ENCODE results near the gene KCNK16.

The KCNK16 gene

GRCh38 chr6:39302669-39303424 is 19.7 kb downstream of the KCNK16 start:
- TF ChIP-seq, protein P1, sequence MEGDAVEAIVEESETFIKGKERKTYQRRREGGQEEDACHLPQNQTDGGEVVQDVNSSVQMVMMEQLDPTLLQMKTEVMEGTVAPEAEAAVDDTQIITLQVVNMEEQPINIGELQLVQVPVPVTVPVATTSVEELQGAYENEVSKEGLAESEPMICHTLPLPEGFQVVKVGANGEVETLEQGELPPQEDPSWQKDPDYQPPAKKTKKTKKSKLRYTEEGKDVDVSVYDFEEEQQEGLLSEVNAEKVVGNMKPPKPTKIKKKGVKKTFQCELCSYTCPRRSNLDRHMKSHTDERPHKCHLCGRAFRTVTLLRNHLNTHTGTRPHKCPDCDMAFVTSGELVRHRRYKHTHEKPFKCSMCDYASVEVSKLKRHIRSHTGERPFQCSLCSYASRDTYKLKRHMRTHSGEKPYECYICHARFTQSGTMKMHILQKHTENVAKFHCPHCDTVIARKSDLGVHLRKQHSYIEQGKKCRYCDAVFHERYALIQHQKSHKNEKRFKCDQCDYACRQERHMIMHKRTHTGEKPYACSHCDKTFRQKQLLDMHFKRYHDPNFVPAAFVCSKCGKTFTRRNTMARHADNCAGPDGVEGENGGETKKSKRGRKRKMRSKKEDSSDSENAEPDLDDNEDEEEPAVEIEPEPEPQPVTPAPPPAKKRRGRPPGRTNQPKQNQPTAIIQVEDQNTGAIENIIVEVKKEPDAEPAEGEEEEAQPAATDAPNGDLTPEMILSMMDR (conservative IDR thresholded peaks at IDR 0.05; ENCODE audit: low read depth, low read length), result peak; percentile 89
- DNase-seq (ENCODE audit: low read depth), result peak; percentile 70
- H3K4me3 ChIP-seq (ENCODE audit: low read depth, low read length), result no peak overlapping the region

- no peak overlapping the region for H3K4me3 ChIP-seq (ENCODE audit: low read depth, low read length)
- no peak for DNase-seq (ENCODE audit: low read depth)
- TF ChIP-seq, protein P1 (conservative IDR thresholded peaks at IDR 0.05; ENCODE audit: low read depth, low read length), result no peak
Measured at GRCh38 chr6:39302011-39302410, 20.5 kb downstream of the KCNK16 start.

- peak; percentile 17 for DNase-seq (ENCODE audit: low read depth)
- TF ChIP-seq, protein P1 (conservative IDR thresholded peaks at IDR 0.05; ENCODE audit: low read depth, low read length), result peak; percentile 48
- H3K4me3 ChIP-seq (ENCODE audit: low read depth, low read length), result no peak overlapping the region
Measured at GRCh38 chr6:39301606-39302005, 20.9 kb downstream of the KCNK16 start.

DNA sequence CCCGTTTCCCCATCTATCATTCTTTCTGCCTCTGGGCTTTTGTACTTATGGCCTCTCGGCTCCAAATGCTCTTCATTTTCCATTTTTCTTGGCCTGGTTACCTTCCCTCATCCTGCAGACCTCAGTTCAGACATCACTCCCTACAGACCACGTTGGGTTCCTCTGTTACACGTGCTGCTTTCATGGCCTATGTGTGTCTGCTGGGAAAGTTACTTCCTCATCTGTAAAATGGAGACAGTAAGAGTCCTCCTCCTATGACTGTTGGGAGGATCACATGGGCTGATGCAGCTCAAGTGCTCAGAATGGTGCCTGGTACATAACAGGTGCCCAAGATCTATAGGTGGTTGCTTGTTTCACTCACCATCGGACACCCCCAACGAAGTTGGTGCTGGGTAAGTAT is 21.8 kb downstream of the KCNK16 start:
- TF ChIP-seq, protein P1 (conservative IDR thresholded peaks at IDR 0.05; ENCODE audit: low read depth, low read length), result no peak
- H3K4me3 ChIP-seq (ENCODE audit: low read depth, low read length), result no peak overlapping the region
- no peak for DNase-seq (ENCODE audit: low read depth)

GRCh38 chr6:39298061-39298460 is 24.4 kb downstream of the KCNK16 start:
- no peak for DNase-seq (ENCODE audit: low read depth)
- TF ChIP-seq, protein P1 (conservative IDR thresholded peaks at IDR 0.05; ENCODE audit: low read depth, low read length), result no peak
- no peak overlapping the region for H3K4me3 ChIP-seq (ENCODE audit: low read depth, low read length)

DNA sequence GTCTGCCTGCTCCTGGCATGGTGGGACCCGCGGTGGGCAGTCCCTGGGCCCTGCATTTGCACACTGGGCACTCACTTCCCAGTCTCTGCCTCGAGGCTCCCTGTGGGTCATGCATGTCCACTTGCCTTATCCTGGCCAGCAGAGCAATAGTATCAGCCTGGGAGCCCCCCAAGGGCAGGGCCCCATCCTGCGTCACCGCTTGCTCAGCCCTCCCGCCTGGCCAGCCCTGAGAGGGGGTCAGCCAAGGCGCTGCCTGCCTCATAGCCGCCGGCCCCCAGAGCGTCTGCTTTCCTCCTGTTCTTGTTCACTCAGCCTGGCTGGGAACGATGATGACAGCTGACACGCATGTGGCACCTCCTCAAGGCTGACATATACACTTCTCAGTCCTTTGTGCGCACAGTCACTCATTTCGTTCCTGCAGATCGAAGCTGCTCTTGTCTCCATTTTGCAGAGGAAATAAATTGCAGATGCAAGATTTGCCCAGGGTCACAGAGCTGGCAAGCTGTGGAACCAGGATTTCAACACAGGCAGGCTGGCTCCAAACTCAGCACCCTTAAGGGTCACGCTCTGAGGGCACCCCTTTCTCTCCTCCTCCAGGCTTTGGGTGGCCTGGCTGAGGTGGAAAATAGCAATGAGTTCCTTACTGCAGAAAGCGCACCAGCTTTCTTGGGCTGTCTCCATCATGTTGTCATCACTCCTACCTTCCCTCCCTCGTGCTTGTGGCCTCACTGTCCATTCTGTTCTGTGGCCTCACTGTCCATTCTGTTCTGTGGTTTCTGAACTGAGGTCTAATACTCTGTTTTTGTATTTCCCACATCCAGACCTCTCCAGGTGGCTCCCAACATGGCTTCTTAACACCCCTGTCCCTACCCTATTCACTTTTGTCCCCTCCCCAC is 25.5 kb downstream of the KCNK16 start:
- DNase-seq (ENCODE audit: low read depth), result peak; percentile 6
- TF ChIP-seq, protein P1 (conservative IDR thresholded peaks at IDR 0.05; ENCODE audit: low read depth, low read length), result no peak
- no peak overlapping the region for H3K4me3 ChIP-seq (ENCODE audit: low read depth, low read length)

Measured in choroid plexus epithelial cell (primary cell).